H1 (cell line): ENCODE measurements around the gene HS1BP3. TPM values are rescaled to one million over a fixed set of nuclear protein-coding genes. Genes with fewer than 3 reads are reported as not detected.
A peak's percentile ranks its signal among the peaks of the same experiment; 100 is the strongest.

Experiments used
- HDAC2 ChIP-seq, 2 experiments: fragments of 300-600 bp in 1 of 2; sonication (generic) in 1 of 2; IDR thresholded peaks; 2 replicates each; pipeline ENCODE4 v1.6.1; 2011 to 2012; ENCODE audit warnings: low read depth in 2 of 2, low read length in 2 of 2, mild to moderate bottlenecking in 2 of 2, moderate library complexity in 2 of 2, borderline replicate concordance in 1 of 2, inconsistent platforms in 1 of 2
- polyA plus RNA-seq, 7 experiments: library from polyadenylated mRNA; depleted of rRNA in 3 of 7; stranded (reverse) in 5 of 7; unstranded in 2 of 7; fragments of >200 nt in 5 of 7; fragments of 200-250 nt in 2 of 7; gene quantifications; 1 replicate in 5 of 7; 2 replicates in 1 of 7; 4 replicates in 1 of 7; pipeline versions ENCODE4 v1.2.1 to v1.2.3, GENCODE V29; 2011 to 2013; ENCODE audit warnings: missing spikeins in 2 of 7, mixed read lengths in 2 of 7
- total RNA-seq: library from RNA; stranded (reverse); fragmentation: NEBNext Ultra II Directional; extraction: Animal tissue kit (Norgen Biotek cat#: 25700); gene quantifications from 2 replicates; pipeline ENCODE4 v1.2.1, GENCODE V29; 2021

HS1BP3 gene
- total and polyA plus RNA-seq, 2 of the 8 experiments (the other 6 are each of a cell fraction or from before 2014, with no cell fraction given): 11.1 to 11.3 TPM

DNA sequence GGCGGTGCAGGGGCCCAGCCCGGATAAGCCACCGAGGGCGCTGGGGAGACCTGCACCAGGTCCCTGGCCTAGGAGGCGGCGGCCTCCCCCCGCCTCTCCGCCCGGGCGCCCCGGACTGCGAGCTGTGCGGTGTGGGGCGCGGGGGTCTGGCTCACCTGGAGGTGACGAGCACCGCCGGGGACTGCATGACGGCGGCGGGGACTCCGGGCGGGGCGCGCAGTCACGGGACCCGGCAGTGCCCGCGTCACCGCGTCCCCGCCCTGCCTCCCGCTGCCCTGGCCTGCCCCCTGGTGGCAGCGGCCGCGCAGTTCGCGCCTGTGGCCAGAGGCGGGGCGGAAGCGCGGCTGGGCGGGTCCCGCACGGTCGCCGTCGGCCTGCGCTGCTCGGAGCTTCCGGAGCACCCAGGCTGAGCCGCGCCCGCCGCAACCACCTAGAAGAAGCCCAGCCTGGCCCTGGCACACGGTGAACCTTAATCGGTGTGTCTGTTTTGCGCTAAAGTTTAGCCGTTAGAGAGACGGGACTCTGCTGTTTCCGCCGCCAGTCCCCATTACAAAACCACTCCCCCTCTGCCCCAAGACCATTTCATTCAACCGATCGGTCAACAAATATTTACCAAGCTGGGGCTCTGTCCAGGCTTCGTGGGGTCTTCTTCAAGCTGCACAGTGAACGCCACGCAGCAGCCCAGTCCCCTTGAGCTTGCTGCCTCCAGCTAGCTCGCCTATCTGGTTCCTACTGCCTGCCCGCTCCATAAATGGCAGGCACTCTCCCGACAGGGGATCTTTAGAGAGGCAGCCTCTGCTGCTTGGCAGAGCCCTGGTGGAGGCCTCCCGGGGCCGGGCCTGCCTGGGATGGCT lies at the start of gene HS1BP3 (continued):
- TF ChIP-seq HDAC2 (IDR thresholded peaks at IDR 0.05; ENCODE audit: borderline replicate concordance in 1 of 2, low read depth in 2 of 2, low read length in 2 of 2): peak in 1 of 2 experiments; percentile 19; a peak in 1 of 4 replicates
